ENCODE results near the gene ZFYVE16.

- TF ChIP-seq CTCF (IDR thresholded peaks at IDR 0.05; ENCODE audit: low read length) (no peak), EZH2 (optimal IDR thresholded peaks at IDR 0.05; ENCODE audit: low read depth, low read length) (no peak), EZH2phosphoT487 (IDR thresholded peaks at IDR 0.05; ENCODE audit: low read length) (no peak)
These were observed 67.1 kb downstream of the ZFYVE16 start for GRCh38 chr5:80474929-80475328.

Measured in MM.1S (cell line).